Putamen (tissue), 1 donor: ENCODE measurements around the gene FDXR.

Source experiments
- DNase-seq: peaks from one replicate; pipeline ENCODE4 v3.0.0-alpha.2; 2016; ENCODE audit warnings: low spot score

FDXR gene

DNA sequence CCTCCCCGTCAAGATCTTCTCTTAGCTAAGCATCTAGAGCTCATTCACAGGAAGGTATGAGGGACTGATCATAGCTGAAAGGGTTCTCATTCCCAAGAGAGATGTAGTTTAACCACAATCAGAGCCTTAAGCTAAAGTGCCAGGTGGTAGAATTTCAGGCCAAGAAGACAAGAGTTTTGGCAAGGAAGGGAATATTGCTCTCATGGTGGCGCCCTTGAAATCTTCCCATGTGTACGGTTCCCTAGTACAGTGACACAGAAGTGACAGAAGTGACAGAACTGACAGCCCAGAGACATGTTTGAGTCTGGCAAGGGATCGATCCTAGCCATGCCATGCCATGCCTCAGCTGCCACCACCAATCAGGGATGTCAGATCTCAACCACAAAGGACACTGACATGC is 15.6 kb downstream of the FDXR start:
- DNase-seq = no peak

GRCh38 chr17:74856112-74856511 is 16.7 kb downstream of the FDXR start:
- DNase-seq = no peak

- no peak for DNase-seq
These were observed 17.5 kb downstream of the FDXR start for GRCh38 chr17:74855323-74855722.

- no peak for DNase-seq
These were observed 18.0 kb downstream of the FDXR start for GRCh38 chr17:74854792-74855191.

GRCh38 chr17:74853669-74854068 is 19.1 kb downstream of the FDXR start:
- DNase-seq = no peak

DNA sequence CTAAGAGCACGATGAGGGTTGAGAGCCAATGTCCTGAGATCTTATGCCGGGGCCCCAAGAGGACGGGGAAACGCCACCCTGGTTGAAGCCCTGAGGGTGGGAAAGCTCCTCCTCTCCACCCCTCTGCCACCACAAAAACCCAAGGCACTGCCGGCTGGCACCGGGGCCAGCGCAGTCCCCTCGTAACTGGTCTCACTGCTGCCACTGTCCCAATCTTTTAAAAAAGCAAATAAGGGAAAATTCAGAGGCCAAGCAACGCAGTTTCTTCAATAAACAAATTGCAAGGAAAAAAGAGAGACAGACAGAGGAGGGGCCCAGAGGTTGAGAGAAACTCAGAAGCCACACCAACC is 19.8 kb downstream of the FDXR start:
- DNase-seq = no peak

DNA sequence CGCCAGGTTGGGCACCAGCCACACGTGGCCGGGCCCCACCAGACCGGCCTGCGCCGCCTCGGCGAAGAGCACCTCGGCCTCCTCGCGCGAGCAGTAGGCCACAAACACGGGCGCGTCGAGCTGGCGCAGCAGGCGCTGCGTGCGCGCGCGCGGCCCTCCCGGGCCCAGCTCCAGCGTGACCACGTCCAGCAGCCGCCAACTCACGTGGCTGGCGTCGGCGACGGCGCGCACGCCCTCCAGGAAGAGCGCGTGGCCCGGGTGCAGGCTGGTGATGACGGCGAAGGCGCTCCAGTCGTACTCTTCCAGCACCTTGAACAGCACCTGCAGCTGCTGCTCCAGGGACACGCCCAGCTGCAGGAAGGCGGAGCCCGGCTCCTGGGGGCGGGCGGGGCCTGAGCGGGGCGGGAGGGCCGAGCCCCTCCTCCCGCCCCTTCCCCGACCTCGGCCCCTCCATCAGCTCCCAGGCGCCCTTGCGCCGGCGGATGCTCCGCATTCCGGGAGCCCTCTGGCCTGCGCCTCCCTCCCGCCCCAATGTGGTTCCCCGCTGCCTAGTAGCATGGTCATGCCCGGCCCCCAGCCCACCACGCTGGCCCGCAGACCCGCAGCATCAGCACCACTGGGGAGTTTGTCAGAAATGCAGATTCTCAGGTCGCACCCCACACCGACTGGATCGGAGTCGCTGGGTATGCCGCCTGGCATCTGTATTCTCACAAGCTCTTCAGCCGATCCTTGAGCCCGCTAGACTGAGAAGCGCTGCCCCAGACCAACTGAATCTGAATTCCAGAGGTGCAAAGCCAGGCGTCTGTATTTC is 20.4 kb downstream of the FDXR start:
- DNase-seq = no peak

DNA sequence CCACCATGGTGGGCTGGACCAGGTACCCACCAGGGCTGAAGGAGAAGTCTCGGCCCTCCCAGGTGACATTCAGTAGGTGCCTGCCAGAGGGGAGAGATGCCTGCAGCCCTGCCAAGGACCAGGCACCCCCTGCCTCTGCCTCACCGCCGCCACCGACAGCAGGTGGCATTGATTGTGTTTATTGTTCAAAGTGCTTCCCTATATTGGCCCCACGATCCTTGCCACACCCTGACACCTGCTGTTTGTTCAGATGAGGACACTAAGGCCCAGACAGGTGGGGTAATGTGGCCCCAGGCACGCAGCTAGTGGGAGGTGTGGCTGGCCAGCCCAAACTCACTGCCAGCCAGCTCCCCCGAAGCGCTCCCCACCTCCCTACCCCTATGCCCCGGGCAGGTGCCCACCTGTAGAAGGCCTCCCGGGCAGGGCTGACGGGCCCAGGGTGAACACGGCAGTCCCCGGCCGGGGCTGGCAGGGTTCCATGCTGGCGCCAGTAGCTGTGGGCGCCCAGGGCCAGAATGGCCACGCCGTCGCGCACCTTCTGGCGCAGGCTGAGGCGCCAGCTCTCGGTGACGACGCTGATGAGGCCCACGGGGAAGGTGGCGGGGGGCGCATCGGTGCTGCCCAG is 21.1 kb downstream of the FDXR start:
- DNase-seq = no peak

DNA sequence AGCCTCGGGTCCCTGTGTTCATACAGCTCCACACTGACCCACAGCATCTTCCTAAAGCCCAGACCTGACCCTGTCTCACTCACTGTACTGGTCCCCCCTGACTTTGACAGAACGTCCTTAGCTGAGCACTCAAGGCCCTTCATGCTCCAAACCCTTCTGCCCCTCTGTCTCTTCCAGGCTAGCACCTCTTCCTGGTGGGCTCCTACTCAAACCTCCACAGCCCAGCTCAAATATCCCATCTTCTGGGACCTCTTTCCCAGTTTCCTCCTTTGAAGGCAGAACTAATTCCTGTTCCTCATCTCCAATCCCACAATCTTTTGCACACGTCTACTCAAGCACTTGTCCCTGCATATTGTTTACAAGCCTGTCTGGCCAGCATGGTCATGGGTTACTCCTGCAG is 21.9 kb downstream of the FDXR start:
- no peak for DNase-seq

DNA sequence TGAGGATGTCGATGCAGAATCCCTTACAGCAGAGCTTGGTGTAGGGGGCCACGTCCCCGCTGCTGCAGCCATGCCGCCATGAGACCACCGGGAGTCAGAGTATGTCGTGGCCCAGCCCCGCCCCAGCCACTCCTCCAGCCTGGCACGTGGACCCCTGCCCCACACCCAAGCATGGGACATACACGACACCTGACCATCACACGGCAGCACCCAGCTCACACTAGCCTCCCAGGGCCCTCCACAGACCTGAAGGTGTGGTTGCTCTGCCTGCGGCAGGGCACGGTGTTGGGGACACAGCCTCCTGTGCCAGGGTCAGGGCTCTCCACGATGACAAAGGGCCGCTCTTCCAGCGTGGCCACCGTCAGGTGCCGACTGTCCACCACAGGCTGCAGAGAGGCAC is 22.5 kb downstream of the FDXR start:
- no peak for DNase-seq

DNA sequence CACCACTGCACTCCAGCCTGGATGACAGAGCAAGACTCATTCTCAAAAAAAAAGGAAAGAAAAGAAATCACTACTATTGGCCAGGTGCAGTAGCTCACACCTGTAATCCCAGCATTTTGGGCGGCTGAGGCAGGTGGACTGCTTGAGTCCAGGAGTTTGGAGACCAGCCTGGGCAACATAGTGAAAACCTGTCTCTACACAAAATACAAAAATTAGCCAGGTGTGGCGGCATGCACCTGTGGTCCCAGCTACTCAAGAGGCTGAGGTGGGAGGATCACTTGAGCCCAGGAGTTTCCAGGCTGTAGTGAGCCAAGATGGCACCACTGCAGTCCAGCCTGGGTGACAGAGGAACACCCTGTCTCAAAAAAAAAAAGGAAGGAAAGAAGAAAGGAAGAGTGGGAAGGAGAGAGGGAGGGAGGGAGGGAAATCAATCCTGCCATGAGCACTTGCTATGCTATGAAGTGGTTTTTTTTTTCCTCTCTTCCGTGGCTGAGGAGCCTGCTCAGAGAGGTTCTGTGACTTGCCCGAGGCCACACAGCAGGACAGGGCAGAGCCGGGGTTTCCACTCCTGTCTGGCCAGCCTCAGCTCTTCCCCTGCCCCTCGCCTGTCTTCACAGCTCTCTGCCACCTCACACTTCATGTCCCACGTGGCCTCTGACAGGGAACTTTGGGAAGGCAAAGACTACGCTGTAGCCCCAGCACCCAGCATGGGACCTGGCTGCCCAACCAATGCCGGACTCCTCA is 24.0 kb downstream of the FDXR start:
- no peak for DNase-seq

- no peak for DNase-seq
These were observed 26.2 kb downstream of the FDXR start for GRCh38 chr17:74846621-74847020.

GRCh38 chr17:74843352-74843627 is 29.5 kb downstream of the FDXR start:
- no peak for DNase-seq

DNA sequence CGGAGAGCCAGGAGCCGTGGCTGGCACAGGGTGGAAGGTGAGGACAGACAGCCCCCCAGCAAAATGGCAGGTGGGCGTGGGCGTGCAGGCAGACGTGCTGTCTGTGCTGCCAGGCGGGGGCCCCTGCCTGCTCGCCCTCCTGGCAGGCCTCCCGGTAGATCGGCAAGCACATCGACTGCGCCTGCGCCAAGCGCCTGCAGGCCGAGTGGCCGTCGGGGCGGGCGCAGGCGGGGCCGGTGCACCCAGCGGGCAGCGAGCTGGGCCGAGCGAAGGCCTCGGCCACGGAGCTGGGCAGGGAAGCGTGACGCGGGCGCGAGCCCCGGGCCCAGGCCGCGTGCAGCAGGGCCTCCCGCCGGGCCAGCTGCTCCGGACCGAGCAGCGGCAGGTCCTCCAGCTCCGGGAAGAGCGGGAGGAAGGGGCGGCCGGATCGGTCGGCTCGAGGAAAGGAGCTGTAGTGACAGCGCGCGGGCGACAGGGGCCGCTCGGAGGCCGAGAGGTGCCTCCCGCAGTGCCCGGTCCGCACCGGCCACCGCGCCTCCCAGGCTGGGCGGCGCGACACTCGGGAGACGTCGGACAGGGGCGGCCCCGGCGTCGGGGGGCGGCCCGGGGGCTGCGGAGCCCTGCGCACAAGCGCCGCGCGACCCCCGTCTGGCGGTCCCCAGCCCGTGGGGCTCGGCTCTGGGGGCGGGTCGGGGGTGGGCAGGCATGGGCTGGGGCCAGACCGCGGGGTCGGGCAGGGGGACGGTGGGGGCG is 30.0 kb downstream of the FDXR start:
- DNase-seq = peak; percentile 75

GRCh38 chr17:74842146-74842598 is 30.6 kb downstream of the FDXR start:
- DNase-seq = no peak

DNA sequence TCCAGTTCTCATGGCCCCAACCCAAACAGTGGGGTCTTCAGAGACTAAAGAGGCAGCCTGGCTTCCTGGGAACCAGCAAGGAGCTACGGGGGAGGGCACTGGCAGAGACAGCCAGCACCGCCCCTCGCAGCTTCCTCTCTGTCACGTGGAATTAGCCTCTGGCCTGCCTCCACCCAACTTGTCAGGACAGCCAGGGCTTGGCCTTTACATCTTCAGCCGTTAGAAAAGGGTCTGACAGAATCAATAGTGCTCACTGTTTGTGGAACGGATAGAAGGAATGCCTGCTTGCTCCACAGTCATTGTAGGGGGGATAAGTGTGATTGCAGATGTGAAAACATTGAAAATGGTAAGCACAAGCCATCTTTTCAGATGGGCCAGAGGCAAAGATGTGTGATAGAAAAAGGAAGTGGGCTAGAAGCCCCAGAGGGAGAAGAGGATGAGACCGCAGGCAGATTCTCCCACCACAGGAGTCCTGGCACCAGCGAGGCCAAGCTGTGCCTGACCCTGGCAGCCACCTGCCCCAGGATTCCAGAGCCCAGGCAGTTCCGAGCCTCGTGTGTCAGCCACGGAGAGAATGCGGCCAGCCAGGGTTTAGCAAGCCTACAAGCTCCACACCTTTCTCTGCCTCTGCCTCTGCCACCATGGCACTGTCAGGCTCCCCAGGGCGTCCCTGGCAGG is 31.7 kb downstream of the FDXR start:
- peak; percentile 61 for DNase-seq

DNA sequence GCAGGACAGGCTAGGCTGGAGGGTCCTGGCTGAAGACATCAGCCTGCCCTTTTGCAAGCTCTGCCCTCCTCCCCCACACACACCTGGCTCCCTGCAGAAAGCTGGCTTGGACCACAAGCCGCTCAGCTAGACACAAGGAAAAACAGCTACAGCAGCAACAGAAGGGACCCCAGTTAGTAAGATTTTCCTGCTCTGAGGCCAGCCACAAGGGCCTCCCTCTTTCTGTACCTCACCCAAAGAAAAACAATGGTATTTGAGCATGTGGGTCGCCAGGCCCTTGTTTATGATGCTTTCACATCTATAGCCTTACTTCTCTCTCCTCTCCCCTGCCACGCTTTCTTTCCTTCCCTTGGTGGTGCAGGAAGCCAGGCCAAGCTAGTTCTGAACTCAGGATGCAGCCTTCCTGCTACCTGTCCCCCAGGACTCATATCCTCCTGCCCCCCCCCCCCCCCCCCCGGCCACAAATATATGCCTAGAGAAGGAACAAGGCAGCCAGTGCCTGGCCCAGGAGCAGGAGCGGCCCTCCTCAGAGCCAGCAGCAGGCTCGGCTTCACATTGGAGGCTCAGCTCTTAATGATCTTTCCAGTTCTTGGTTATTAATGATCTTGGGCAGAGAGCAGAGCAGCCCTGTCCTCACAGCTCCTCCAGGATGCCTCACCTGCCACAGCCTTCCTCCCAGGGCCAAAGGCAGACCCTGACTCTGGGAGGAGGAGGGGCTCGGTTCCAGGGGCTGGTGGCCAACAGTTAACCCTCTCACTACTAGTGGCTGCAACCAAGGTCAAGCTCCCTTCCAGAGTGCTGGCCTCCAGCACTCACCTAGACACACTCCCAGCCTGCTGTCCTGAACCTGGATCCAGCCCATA is 32.6 kb downstream of the FDXR start:
- no peak for DNase-seq

DNA sequence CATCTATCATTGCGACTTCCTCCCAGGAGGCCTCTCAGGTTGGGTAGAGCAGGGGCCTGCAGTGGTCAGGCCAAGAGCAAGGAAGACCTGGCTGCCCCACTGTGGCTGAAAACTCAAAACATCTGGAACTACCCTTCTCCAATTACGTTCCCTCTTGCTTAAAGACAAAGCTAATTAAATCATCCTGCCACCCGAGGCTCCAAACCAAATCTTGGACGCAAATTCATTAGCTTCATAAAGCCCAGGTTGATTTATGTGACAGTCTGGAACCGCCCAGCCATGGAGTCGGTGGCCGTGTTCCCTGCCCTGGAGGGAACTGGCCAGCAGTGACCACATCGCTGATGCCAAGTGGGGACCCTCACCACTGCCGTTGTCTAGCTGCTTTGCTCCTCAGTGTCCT is 34.5 kb downstream of the FDXR start:
- no peak for DNase-seq

DNA sequence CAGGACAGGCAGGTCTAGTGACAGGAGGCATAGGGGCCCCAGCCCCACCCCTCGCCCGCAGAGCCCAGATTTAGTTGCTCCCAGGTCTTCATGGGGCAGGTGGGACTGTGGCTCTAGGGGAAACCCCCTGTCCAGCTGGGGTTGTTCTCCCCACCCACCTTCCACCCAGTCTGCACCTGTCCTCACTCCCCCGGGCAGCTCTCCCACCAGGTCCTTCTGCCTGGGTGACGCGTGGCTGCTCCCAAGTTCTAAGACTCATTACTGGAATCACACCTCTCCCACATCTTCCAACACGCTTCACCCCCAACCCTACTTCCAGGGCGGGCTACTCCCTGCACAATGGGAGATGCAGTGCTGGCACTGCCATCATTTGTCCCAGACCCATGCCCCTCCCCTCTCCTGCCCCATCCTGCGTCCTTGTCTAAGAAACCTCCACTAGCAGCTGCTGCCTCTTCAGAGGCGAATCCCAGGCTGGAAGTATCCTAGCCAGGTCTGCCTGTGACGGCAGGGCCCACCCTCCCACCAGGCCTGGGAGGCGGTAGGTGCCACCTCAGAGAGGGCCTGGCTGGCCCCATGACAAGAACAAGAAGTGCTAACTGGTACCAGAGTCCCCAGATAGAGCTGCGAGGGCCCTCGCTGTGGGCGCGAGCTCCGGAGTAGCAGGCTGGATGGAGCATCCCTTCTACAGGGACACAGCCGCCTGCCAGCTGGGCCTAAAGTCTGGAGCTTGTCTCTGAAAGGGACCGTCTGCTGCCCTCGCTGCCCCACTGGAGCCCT is 35.9 kb downstream of the FDXR start:
- no peak for DNase-seq

DNA sequence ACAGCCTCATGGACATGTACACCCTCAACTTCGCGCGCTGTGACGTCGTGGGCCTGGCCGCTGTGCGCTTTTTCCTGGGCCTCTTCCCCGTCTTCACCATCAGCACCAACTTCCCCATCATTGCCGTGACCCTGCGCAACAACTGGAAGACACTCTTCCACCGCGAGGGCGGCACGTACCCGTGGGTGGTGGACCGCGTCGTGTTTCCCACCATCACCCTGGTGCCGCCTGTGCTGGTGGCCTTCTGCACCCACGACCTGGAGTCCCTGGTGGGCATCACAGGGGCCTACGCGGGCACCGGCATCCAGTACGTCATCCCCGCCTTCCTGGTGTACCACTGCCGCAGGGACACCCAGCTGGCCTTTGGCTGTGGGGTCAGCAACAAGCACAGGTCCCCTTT is 36.6 kb downstream of the FDXR start:
- no peak for DNase-seq
